Measurements from ENCODE around the gene RNFT2.

The RNFT2 gene, protein sequence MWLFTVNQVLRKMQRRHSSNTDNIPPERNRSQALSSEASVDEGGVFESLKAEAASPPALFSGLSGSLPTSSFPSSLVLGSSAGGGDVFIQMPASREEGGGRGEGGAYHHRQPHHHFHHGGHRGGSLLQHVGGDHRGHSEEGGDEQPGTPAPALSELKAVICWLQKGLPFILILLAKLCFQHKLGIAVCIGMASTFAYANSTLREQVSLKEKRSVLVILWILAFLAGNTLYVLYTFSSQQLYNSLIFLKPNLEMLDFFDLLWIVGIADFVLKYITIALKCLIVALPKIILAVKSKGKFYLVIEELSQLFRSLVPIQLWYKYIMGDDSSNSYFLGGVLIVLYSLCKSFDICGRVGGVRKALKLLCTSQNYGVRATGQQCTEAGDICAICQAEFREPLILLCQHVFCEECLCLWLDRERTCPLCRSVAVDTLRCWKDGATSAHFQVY

DNA sequence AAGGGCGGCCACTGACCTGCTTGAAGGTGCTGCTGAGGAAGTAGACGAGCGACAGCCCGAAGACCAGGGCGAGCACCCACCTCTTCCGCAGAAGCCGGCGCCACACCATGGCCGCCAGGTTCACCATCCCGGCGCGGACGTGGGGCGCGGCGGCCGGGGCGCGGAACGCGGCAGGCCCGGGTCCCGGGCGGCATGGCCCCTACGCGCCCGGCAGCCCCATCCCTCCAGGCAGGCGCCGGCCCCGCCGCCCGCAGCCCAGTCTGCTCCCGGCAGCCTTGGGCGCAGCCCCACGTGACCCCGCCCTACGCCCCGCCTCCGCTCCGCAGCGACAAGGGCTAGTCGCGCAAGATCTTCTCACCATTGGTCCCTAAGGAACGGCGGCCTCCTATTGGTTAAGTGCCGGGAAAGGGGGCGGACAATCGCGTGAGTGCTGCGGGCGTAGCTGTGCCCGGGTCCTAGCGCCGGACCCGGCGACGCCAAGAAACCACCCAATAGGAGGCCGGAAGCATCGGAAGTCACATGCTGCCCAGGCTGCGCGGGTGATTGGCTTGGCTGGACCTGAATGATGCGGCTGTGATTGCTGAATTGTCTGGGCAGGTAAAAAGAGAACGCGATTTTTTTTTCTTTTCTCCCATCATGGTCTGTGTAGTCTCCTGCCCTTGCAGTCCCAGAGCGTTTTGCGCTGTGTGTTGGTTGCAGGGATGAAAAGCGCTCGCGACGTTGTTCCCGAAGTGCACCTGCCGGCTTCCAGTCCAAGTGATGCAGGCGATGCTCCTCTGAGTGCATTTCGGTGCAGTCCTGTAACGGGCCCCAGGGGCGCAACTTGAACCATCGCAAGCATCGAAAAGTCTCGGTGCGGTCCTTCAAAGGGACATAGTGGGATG, at the start of gene RNFT2, which contains the start of gene SPRING1:
Gene RNFT2, plus strand, starts transcription at position 542 of the 884 bp plus-strand sequence. CDS start 2,183 bp downstream, outside the sequence.
Gene SPRING1, minus strand, starts transcription at position 296 of the 884 bp plus-strand sequence. Its CDS starts 169 bp downstream, at position 127.
- DNase-seq (ENCODE audit: low read depth in 3 of 3), result peak; percentile 95 to 98 (median 98)

DNA sequence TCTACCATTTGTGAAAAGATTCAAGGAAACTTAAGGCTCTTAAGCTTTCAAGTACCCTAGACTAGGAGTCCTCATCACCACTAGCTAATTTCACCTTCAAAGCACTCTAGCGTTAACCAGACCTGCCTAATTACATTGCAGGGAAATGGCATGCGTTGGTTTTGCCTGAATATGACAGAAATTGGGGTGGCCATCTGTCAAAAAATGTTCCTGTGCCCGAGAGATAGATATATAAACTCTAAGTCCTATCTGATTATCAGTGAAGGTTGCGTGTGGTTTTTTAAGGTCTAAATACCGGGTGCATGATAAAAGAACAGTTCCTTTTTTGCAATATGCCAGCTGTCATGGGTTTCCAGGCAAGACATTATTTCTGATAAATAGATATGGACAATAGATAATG, 48.6 kb upstream of the RNFT2 start:
- no peak for DNase-seq (ENCODE audit: low read depth in 3 of 3)

DNA sequence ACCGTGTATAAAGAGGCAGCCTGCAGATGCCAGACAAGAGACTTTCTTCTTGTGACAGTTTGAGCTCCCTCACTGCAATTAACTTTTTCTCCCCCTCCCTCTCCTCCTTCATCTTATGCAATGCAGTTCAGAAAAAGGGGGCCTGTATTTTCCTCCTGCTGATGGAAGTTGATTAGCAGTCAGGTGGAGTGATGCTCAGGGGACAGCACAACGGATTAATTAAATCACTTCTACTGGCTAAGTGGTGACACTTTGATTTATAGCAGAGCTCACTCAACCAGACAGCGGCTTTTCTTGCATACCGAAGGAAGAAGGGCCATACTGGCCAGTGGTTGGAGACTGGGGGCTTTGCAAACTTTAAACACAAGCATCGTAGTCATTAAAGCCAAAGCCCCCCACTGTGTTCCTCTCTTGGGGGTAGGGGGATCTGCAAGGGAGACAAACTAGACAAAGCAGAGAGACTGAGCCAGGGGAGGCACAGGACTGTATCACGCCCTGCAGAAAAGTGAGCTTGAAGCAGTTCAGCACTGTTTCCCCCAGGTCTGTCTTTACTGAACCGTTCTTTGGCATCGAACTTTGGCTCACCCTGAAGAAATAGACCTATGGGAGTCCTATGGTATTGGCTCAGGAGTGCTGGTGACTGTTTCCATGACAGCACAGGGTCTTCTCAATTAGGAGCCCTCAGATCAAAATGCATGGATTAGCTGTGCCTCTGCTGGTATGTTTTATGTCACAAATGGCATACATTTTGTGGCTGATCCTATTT, 48.0 kb upstream of the RNFT2 start:
- DNase-seq (ENCODE audit: low read depth in 3 of 3), result no peak

DNA sequence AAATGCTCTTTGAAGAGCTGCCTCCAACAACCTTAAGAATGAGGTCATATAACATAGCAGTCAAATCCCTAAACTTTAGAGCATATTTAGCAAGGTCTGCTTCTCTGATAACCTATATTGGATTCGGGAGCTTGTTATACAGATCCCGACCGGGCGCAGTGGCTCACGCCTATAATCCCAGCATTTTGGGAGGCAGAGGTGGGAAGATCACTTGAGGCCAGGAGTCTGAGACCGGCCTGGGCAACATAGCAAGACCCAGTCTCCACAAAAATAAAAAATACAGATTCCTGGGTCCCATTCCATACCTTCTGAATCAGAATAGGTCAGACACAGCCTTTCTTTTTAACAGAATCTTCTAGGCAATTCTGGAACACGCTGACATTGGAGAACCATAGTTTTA, 46.9 kb upstream of the RNFT2 start:
- DNase-seq (ENCODE audit: low read depth in 3 of 3), result no peak

DNA sequence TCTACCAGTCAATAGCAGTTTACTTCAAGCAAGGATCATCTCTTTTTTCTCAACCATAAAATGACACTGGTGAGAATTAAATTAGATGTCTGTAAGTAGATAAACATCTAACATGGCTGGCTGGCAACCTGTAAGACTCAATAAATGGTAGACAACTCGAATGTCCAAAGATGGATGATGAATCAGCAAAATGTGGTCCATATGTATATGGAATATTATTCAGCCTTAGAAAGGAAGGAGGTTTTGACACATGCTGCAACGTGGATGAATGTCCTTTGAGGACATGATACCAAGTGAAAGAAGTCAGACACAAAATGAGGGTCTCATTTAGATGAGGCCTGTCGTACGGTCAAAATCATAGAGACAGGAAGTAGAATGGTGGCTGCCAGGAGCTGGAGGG, 46.5 kb upstream of the RNFT2 start:
- no peak for DNase-seq (ENCODE audit: low read depth in 3 of 3)

DNA sequence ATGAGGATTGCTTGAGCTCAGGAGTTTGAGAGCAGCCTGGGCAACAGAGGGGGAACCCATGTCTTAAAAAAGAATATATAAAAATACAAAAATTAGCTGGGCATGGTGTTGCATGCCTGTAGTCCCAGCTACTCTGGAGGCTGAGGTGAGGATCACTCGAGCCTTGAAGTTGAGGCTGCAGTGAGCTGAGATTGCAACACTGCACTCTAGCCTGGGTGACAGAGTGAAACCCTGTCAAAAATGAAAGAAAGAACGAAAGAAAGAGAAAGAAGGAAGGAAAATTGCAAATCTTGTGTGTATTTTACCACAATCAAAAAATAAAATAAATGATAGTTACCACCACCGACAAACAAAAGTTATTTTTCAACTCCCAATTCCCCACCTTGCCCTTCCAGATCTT, 45.5 kb upstream of the RNFT2 start:
- no peak for DNase-seq (ENCODE audit: low read depth in 3 of 3)

DNA sequence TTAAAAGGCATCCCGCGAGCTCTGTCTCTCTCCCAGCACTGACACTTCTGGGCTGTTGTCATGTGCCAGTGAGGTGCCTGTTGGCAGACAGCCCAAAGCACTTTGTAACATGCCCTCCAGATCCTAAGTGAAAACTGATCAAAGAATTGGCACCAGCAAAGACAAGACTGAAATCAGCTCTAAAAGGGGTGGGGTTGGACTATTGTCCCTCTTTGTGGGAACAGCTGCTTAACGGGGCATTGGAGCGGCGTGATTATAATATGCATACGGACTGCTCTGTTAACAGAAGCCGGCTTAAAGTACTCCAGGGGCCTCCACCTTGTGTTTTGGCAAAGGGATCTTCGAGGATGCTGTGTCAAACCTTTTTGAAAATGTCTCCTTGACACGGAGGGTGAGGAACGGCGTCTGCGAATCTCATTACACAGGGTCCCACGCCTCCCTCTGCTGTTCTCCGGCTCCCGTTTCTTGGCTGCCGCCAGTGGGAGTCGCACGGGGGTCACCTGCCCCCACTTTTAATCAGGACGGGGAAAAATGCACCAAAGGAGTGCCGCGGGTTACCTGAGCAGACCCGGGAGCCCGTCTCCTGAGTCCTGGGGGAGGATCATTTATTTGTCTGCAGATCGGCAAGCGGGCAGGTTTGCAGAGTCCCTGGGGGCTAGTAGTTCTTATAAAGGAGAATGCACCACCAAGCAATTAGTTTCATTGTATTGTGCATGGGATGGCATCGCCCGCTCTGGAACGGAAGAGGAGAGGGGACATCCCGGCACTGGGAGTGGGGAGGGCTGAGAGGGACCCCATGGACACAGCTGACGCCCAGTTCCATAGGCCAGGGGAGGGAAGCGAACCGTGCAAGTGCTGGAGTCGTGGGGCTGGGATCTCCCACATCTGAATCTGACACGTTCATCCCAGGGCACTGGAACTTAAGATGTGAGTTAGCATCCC, 44.6 kb upstream of the RNFT2 start:
- DNase-seq (ENCODE audit: low read depth in 3 of 3), result no peak

DNA sequence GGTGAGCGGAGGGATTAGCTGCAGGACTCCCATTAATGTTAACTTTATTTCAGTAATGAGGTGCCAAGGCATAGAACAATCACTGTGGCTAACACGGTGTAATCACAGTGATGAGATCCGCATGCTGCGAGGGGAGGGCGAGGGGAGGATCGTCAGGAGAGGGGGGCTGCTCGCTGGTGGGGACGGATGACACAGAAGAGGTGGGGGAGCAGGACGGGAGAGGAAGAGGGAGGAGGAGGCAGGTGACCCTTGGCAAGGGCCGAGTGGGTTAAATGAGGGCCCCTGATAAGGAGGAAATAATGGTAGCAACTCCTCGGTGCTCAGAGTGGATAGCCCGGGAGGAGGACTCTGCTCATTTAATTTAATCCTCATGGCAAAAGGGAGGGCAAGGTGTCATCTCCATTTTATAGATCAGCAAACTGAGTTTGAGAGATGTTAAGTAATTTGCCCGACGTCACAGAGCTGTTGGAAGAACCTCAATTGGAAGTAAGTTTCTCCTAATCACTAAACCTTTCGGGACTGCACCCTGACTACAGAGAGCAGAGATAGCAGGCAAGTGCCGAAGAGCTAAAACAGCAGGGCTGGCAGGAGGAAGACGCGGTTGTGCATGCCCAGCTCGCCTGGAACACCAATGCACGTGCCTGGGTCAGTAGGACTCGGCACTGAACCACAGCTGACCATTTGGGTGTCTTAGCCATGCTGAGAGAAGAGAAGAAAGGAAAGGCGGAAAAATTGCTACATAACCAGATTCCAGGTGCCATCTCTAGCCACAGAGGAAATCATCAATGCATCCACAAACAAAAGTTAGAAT, 43.3 kb upstream of the RNFT2 start:
- DNase-seq (ENCODE audit: low read depth in 3 of 3), result no peak

DNA sequence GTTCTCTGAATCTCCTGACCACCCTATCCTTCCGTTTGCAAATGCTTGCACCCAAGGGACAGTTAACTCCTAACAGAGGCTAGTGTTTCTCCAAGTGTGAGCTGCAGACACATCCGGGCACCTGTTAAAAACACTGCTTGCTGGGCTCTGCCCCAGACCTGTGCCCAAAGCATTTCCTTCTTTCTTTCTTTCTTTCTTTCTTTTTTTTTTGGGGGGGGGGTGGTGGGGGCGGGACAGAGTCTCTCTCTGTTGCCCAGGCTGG, 42.7 kb upstream of the RNFT2 start:
- no peak for DNase-seq (ENCODE audit: low read depth in 3 of 3)

DNA sequence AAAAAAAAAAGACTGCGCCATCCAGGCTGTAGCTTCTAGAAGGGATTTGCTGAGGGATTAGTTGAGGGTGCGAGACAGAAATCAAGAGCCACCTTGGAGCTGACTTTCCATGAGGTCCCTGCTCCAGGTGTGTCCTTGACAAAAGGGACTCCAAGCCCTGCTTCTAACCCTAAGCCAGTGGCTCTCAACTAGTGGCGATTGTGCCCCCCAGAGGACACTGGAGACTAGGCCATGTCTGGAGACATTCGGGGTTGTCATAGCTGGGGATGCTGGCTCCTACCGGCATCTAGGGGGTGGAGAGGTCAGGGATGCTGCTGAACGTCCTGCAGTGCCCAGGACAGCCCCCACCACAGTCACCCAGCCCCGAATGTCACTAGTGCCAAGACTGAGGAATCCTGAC, 40.8 kb upstream of the RNFT2 start:
- no peak for DNase-seq (ENCODE audit: low read depth in 3 of 3)

DNA sequence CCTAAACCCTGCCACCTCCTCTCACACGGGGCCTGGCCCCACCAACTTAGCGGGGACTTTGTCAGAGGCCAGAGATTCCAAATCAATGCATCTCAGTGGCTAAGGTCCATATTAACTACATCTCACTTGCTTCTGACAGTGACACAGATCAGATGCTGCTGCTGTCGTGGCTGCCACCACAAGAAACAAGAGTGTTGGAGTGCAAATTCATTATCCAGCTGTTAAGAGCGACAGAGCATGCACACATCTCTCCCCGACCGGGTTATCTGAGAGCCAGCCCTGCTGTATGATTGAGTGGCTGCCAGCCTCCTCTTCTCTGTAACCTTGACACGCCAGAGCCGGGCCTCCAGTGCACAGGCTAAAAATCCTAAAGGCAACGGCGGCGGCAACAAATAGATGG, 40.4 kb upstream of the RNFT2 start:
- DNase-seq (ENCODE audit: low read depth in 3 of 3), result no peak

DNA sequence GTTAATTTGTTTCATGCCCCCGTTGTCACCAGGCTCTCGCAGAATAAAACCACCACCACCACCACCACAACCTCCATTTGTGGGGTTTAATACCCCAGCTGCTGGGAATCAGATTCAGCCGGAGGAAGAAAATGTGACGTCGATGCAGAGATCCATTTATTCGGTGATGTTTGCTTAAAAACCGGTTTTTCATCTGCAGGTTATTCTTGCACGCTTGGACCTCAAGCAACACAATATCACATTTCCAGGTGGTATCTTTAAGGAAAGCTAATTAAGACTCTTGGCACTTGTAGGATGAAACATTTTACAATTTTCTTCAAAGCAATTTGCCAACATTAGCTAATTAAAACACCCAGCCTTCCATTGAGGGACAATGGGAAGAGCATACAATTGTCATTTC, 40.0 kb upstream of the RNFT2 start:
- DNase-seq (ENCODE audit: low read depth in 3 of 3), result no peak

DNA sequence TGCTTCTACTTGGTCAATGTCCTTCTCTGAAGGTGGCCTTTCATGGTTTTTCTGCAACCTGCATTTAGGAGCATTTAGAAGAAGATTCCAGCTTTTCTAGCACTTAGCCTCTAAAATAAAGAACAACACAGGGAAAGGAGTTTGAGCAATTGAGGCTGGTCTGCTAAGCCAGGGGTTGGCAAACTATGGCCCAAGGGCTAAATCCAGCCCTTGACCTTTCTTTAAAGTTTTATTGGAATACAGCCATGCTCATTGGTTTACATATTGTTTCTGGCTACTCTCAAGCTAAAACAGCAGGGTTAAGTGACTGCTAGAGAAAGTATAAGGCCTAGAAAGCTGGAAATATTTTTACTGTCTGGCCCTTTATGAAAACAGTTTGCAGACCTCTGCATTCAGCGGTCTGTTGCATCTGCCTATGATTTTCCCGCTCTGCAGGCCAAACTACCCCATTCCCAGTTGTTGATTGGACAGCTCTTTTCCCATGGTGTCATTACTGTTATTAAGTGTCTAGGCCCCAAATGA, 39.5 kb upstream of the RNFT2 start:
- no peak for DNase-seq (ENCODE audit: low read depth in 3 of 3)

DNA sequence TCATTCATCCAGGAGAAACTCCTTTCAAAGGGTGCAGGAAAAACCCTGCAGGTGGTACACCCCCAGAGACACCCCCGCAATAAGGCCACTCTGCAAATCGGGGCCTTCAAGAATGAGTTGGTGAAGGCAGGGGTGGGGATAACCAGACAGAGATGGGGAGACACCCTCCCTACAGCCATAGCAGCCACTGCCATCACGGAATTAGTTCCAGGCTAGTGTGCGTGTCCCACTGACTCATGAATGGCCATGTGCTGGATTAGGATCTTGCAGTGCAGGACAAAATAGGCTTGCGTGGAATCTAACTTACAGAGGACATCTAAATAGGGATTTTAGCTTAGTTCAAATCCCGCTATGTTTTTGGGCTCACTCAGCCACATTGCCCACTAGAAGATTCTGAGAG, 38.0 kb upstream of the RNFT2 start:
- DNase-seq (ENCODE audit: low read depth in 3 of 3), result no peak

DNA sequence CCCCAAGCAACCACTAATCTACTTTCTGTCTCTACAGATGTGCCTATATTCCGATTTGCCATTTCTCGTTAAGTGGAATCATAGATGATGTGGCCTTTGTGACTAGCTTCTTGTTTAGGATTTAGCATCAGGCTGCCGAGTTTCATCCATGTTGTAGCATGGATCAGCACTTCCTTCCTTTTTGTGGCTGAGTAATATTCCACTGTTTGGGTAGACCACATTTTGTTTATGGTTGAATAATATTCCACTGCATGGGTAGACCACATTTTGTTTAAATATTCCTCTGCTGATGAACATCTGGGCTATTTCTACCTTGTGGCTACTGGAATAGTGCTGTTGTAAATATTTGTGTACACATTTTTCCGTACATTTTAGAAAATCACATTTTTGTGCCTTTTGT, 36.7 kb upstream of the RNFT2 start:
- no peak for DNase-seq (ENCODE audit: low read depth in 3 of 3)

DNA sequence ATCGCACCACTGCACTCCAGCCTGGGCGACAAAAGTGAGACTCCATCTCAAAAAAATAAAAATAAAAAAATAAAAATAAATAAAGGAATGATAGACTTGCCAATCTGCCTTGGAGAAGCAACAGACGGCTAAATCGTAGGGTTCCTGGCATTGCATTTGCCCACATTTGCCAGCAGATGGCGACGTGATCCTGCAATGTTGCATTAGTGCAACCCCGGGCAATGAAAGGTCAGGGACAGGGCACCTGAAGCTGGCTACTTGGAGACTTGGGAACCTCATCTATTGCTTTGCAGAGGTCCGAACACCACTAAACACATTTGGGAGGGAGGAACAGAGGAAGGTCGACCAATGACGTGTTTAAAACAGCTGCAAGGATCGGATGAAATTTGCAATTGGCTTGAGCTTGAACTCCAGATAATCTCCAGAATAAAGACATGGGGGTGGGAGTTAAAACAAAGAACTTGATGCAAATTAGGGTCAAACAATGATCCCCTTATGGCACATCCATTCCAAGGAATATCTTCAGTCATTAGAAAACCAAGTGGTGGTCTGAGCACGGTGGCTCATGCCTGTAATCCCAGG, 34.8 kb upstream of the RNFT2 start:
- peak; percentile 38 to 44 (median 40) for DNase-seq (ENCODE audit: low read depth in 3 of 3)

DNA sequence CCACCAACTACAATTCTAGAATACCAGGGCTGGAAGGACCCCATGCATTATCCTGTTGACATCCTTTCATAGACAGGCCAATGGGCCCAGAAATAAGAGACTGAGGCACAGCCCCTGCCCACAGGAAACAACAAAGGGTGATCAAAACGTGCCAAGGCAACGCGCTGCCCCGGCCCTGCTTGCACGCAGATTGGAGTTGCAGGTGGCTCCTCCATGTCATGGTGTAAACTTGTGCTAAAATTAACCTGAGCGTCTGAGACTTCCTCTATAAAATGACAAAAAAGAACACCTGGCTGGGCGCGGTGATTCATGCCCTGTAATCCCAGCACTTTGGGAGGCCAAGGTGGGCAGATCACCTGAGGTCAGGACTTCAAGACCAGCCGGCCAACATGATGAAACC, 30.4 kb upstream of the RNFT2 start:
- DNase-seq (ENCODE audit: low read depth in 3 of 3), result no peak

DNA sequence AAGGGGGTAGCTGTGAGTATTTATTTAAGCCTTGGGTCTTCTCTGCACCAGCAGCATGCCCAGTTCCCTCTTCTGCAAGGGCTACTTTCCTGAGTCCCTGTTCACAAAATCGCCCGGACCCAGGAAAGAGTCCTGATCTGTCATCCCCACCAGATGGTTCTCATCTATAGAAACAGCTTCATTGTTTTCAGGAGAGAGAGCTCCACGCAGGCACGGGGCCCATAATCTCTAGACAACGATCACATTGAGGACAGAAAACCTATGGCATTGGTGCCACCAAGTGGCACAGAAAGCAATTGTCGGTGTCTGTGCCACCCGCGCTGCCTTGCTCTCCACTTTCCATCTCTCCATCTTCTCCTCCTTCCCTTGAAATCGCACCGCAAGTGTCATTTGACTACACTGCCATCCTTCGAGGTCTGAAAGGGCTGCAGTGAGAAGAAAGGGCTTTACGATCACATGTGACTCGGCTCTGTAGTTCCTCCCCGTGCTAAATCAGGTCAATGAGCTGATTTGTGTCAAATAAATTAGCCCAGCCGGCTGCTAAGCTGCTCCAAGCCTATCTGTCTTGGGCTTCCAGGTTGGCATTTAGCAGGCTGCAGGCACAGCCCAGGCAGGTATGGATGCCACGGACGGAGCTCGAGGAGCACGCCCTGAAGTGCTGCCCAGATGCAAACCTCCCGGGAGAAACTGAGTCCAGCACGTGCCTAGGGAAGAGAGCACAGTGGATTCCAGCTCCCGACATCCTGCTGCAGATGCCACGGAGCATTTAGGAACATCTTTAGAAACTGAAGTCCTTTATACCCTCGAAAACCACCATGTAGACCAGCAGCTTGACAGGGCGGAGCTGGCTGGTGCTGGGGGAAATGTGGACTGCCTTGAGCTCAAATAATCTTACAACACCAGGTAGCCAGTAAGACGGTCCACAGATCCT, 29.0 kb upstream of the RNFT2 start:
- DNase-seq (ENCODE audit: low read depth in 3 of 3), result peak; percentile 15 to 20 (median 18)

Data from stimulated activated CD4-positive, alpha-beta T cell treated with anti-CD3 and anti-CD28 coated beads, TNF-alpha, amount 100 ng/mL, for 4 hours (primary cell).